Stromal cell of bone marrow (primary cell): ENCODE data around the gene FAM131A.
"Not testable (repeated sequence)": the region's sequence is repeated elsewhere in the genome, so short reads cannot be mapped to it uniquely, and the experiment has no call there.

Experiments
- DNase-seq: peaks from one replicate; pipeline ENCODE4 v3.0.0-alpha.2; 2012; ENCODE audit warnings: low read depth

The FAM131A gene

DNA sequence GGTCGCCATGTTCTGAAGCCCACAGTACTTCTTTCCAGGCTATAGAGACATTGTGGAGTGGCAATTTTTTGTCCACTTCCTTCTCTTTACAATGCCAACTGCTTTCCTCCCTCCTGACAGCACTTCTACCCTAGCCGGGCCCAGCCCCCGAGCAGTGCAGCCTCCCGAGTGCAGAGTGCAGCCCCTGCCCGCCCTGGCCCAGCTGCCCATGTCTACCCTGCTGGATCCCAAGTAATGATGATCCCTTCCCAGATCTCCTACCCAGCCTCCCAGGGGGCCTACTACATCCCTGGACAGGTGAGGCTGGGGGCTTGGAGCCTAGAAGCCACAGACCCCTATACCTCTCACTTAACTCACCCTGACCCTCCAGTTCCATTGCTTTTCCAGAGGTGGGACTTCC, 20.2 kb upstream of the FAM131A start:
- DNase-seq, result no peak

DNA sequence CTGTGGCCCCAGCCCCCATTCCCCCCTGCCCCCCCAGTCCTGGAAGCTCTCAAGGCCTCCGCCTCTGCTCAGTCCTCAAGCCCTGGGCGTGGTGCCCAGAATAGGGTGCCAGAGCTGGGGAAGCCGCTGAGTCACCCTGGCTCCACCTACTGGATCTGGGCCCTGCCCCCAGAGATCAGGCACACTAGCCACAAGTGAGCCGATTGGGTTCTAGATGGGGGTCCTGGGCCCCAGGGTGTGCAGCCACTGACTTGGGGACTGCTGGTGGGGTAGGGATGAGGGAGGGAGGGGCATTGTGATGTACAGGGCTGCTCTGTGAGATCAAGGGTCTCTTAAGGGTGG, 17.3 kb upstream of the FAM131A start:
- peak; percentile 98 for DNase-seq

DNA sequence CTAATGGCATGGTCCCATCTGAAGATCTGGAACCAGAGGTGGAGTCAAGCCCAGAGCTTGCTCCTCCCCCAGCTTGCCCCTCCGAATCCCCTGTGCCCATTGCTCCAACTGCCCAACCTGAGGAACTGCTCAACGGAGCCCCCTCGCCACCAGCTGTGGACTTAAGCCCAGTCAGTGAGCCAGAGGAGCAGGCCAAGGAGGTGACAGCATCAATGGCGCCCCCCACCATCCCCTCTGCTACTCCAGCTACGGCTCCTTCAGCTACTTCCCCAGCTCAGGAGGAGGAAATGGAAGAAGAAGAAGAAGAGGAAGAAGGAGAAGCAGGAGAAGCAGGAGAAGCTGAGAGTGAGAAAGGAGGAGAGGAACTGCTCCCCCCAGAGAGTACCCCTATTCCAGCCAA, 15.7 kb upstream of the FAM131A start:
- DNase-seq, result no peak

DNA sequence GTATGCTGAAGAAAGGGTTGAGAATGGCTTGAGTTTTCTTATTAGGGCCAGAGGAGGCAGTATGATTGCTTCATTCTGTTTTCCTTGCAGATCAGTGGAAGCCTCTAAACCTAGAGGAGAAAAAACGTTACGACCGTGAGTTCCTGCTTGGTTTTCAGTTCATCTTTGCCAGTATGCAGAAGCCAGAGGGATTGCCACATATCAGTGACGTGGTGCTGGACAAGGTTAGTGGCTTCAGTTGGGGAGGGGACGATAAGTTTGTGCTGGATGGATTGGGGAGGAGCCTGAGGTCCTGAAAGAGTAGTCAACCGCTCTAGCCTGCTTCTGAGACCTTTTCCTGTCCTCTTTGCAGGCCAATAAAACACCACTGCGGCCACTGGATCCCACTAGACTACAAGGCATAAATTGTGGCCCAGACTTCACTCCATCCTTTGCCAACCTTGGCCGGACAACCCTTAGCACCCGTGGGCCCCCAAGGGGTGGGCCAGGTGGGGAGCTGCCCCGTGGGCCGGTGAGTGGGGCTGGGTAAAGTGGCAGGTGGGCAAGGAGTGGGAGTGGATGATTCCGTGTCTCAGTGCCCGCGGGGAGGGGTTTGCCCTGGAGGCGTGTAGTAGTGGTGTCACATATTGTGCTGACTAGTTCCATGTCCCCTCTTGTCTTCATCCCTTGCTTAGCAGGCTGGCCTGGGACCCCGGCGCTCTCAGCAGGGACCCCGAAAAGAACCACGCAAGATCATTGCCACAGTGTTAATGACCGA, 14.5 kb upstream of the FAM131A start:
- peak; percentile 70 for DNase-seq

DNA sequence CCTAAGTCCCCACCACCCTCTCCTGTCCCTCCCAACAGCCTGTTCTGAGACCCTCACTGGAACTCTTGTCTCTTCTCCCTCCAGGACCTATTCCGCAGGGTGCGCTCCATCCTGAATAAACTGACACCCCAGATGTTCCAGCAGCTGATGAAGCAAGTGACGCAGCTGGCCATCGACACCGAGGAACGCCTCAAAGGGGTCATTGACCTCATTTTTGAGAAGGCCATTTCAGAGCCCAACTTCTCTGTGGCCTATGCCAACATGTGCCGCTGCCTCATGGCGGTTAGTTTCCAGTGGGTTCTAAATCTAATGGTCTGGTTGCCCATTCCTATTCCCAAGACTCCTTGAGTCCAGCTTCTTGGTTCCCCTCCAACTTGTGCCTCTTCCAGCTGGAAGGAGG, 13.7 kb upstream of the FAM131A start:
- DNase-seq, result no peak

DNA sequence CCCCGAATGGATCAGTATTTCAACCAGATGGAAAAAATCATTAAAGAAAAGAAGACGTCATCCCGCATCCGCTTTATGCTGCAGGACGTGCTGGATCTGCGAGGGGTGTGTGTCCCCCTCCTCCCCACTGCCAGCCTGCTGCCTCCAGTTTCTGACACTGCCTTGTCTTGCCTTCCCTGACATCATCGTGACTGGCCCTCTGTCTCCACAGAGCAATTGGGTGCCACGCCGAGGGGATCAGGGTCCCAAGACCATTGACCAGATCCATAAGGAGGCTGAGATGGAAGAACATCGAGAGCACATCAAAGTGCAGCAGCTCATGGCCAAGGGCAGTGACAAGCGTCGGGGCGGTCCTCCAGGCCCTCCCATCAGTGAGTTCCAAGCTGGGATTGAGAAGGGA, 12.1 kb upstream of the FAM131A start:
- DNase-seq, result no peak

DNA sequence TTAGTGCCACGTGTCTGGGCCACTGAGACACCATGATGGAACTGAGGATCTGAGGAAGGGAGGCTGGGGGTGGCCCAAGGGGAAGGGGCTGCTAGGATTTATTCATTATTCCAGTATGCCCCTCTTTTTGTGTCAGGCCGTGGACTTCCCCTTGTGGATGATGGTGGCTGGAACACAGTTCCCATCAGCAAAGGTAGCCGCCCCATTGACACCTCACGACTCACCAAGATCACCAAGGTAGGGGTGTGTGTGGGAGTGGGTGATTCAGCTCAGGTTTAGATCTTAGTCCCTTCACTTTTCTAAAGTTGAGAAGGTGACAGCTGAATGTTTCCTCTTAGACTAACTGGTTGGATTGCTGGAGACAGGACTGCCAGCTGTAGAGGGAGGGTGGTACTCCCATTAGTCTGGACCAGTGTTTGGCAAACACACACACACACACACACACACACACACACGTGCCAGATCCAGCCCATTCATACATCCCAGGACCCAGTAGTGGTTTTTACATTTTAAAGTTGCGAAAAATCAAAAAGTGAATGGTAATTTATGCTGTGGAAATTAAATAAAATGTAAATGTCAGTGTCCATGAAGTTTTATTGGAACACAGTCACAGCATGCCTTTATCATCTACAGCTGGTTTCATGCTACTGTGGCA, 11.6 kb upstream of the FAM131A start:
- DNase-seq, result no peak

DNA sequence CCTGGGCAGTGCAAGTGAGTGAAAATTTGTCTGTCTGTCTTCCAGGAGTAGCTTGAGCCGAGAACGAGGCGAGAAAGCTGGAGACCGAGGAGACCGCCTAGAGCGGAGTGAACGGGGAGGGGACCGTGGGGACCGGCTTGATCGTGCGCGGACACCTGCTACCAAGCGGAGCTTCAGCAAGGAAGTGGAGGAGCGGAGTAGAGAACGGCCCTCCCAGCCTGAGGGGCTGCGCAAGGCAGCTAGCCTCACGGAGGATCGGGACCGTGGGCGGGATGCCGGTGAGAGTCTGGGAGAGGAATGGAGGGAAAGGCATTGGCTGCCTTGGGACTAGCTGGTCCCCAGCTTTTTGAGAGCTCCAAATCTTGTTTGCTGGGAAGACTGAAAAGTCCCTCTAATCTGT, 10.2 kb upstream of the FAM131A start:
- no peak for DNase-seq

DNA sequence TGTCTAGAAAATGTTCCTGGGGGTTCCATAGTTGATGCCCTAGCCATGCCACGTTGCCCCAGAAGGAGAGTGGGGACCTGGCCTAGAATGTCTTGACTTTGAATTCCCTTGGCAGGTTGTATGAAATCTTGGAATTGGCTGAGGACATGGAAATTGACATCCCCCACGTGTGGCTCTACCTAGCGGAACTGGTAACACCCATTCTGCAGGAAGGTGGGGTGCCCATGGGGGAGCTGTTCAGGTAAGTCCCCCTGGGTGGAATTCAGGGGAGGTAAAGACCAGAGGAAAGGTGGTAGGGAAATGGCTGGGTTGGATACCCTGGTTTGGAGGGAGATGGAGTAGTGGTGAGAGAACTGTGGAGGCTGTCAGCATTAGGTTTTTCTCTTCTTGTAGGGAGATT, 8.9 kb upstream of the FAM131A start:
- no peak for DNase-seq

DNA sequence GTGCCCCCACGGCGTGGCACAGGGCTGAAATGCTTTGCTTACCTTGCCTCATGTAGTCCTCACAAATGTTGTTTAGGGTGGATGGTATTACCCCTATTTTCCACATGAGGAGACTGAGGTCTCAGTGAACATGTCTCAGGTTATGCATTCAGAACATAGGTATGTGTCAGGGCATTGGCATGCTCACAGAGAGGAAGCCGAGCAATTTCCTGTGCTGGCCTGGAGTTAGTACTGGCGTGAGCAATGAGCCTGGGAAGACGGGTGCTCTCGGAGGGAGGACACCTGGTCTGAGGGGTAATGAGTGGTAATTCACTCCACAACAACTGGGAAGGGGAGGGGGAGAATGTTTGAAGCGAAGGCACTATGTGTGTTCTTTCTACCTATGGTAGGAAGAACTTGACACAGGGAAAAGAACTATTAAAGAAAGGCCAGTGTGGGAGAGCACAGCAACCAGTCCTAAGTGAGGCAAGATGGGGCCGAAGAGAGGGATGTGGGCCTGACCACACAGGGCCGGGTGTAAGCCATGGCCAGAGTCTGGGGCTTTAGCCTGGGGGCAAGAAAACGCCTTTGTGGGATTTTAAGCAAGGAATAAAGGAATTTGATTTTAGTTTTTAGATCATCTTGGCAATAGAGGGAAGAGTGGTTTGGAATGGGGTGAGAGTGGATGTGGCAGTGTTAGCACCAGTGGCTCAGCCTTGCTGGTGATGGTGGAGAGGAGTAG, 4.9 kb upstream of the FAM131A start:
- no peak for DNase-seq

DNA sequence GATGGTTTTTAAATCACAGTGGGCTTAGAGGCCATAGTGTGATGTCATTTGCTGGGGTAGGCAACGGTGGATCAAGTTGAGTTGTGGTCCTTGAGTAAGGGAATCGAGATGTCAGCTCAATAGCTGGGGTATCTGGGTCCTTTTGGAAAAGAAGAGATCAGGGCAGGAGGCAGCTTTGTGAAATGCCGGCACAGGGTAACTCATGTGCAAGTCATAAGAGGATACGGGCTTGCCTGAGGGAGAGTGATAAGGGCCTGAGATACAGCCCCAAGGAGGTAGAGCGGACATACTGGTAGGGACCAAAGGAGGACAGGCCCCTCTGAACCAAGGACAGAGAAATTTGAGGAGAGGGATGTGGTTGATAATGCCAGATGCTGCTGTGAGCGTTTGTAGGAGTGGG, 4.2 kb upstream of the FAM131A start:
- DNase-seq, result no peak

DNA sequence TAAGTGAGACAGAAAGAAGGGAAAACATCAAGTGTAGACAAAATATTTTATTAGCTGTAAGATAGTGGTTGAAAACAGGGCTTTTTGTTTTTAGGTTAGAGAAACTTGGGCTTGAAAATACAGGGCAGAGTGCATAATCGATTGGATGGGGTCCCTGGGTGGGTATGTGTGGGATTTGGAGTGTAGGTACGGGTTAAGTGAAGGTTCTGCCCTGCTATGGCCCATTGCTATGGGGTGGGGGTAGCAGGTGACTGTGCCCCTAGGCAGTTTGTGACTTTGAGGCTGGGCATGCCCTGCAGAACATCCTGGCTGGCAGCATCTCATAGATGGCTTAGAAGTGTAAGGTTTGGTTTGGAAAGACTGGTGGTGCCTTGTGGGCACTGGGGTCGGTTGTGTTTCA, 3.7 kb upstream of the FAM131A start:
- DNase-seq, result no peak

DNA sequence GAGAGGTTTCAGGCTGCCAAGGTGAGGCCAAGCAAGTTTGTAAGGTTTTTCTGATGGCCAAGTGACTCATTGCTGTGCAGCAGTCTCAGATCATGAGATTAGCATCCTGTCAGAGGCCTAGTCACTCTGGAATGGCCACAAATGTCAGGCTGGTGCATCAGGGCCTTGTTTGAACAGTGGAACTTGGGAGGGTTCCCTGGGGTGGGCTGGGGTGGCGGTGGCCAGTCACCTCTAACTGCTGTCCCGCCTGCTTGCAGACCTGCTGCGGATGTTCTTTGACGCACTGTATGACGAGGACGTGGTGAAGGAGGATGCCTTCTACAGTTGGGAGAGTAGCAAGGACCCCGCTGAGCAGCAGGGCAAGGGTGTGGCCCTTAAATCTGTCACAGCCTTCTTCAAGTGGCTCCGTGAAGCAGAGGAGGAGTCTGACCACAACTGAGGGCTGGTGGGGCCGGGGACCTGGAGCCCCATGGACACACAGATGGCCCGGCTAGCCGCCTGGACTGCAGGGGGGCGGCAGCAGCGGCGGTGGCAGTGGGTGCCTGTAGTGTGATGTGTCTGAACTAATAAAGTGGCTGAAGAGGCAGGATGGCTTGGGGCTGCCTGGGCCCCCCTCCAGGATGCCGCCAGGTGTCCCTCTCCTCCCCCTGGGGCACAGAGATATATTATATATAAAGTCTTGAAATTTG, 2.8 kb upstream of the FAM131A start:
- no peak for DNase-seq

DNA sequence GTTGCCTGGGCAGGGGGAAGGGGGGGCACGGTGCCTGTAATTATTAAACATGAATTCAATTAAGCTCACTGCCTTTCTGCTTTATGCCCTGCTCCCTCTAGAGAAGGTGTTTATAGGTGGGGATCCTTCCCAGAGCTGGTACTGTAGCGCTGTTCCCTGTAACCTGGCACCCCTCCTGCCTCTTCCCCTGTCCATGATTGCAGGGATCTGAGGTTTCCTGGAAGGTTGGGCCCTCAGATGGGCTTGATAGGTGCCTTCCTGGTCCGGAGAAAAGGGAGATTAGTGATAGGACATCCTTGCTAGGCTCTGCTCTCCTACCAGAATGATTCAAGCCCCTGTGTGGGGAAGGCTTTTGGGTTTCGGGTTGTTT, 2.1 kb upstream of the FAM131A start:
- DNase-seq, result no peak

DNA sequence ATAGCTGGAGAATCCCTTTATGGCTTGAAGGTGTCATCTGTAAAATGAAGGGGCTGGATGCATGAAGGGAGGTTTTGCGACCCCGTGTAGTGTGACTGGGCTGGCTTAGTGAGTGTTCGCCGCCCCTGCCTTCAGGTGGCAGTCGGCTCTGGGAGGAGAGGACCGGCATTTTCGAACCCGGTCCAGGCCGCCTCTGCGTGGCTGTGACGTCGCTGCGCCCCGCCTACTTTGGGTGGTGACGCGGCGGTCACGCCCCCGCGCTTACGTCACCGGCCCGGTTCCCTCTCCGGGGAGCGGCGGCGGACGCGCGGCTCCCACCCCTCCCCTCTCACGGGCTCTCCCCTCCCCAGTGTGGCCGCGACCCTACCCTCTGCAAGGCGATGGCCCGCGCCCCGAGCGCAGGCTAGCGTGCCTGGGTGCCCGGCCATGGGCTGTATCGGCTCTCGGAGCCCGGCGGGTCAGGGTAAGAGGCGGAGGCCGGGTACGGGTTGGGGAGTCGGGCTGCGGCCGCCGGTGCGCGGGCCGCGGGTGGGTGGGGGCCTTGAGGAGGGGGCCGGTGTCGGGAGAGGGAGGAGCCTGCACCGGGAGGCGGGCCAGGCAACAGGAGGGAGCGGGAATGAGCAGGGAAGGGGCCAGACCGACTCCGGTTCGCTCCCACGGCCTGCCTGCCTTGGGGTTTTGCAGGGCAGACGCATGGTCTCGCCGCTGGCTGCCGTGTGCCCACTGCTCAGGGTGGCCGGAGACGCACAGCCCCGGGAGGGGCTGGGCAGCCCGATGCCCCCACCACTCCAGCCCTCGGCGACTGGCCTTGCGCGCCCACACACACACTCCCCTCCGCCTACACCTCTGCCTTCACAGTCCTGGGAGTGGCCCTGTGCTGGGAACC, 1.5 kb upstream of the FAM131A start:
- DNase-seq, result no peak

DNA sequence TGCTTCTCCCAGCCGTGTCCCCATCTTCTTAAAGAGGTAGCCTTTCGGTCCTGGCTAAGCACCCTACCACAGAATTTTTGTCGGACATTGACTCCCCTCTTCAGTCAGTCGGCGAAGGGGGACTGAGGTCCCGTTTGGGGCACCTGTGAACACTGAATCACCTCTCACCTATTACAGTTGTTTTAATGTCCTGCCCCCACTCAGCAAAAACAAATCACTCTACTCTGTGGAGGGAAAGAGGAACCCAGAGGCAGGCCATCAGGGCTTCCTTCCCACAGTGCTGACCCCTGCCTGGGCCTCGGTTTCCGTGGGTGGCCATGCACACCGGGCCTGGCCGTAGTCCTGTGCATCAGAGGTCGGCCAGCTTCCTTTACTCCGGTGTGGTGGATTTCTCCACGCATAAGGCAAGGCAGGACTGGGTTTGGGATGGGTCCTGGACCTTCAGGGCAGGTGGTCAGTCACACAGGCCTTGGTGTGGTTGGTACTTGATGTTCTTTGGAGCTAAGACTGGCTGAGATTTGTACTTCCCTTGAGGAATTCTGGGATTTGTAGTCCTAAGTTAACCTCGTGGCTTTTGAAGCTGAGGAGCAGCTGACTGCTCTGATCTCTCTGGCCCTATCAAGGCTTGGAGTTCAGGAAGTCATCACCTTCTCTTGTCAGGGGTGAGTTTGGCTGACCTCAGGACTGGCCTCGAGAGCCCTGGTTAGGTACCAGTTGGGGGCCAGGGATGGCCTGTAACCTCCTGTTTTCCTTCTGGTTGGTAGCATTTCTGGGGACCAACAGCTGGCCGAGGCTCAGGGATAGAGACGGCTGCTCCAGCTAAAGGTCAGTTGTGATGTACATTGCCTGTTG, 627 bp upstream of the FAM131A start:
- DNase-seq, result no peak

DNA sequence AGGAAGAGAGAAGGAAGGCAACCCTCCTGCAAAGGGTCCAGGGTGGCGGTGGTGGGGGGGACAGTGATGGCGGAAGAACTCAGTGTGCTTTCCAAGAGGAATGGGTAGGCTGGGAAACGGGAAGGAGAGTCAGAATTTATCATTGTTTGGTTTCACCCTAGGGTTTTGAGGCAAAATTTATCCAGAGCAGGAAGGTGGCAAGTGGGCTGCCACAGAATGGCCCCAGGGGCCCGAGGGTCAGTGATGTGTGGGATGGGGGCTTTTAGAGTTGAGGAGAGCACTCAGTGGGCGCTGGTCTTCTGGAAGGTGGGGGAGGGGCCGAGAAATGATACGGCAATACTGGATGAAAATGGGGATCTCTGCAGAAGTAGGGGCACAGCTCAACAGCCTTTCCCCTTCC, 581 bp downstream of the FAM131A start:
- no peak for DNase-seq

DNA sequence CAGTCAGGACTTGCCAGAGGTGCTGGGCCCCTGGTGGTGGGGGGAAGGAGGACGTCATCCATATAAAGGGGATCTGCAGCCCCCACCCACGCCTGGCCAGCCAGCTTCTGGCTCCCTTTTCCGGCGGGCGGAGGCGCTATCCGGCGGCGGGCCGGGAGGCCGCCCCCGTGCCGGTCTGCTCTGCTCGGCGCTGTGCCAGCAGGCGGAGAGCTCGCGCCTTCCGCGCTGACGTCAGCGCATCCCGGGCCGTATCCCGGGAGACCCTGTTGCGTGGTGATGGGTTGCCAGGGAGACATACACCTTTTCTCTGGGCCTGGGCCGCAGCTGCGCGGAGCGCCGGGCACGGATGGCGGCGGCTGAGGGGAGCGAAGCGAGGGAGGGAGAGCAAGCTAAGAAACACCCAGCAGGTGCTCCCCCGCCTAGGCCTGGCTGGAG, 1.1 kb downstream of the FAM131A start:
- DNase-seq, result no peak

DNA sequence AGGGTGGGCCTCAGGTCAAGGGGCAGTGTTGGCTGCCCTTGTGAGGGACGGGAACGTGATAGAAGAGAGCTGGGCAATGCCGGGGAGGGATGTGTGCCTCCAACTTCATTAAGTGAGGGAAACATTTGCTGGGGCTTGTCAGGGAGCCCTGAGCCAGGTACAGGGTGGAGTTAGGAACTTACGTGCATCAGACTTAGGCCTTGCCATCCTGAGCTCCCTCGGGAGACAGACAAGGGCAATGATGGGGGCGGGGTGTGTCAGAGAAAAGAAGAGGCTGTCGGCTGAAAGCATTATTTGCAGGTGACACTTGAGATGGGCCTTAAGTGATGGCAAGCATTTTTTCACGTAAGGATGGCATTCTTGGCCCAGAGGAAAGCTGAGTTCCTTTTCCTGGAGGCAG, 1.6 kb downstream of the FAM131A start:
- no peak for DNase-seq

DNA sequence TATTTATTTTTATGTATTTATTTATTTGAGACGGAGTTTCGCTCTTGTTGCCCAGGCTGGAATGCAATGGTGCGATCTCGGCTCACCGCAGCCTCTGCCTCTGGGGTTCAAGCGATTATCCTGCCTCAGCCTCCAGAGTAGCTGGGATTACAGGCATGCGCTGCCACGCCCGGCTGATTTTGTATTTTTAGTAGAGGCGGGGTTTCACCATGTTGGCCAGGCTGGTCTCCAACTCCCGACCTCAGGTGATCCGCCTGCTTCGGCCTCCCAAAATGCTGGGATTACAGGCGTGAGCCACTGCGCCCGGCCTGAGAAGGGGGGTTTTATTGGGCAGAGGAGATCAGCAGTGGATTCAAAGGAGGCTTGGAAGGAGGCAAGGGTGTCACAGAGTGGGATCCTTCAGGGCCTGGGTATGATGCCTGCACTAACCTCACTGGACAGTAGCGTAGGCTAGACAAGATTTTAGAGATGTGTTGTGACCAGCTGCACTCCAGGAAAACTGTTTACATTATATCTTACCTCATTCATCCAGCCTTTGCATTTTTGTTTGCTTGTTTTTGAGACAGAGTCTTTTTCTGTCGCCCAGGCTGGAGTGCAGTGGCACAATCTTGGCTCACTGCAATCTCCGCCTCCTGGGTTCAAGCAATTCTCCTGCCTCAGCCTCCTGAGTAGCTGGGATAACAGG, 2.2 kb downstream of the FAM131A start:
- DNase-seq, result not testable (repeated sequence)
